Activated T-cell treated with anti-CD3 and anti-CD28 coated beads for 4 hours (primary cell): Measurements from ENCODE around the gene SGCD.

Source experiments
- DNase-seq: peaks from one replicate; pipeline ENCODE4 v3.0.0-alpha.2; 2020

Gene SGCD

GRCh38 chr5:156706631-156707030 lies 379.7 kb downstream of the SGCD start:
- no peak for DNase-seq

- DNase-seq: no peak
Observed at GRCh38 chr5:156707750-156708149, 380.8 kb downstream of the SGCD start.

- DNase-seq: no peak
Observed at GRCh38 chr5:156715287-156715686, 388.3 kb downstream of the SGCD start.

DNA sequence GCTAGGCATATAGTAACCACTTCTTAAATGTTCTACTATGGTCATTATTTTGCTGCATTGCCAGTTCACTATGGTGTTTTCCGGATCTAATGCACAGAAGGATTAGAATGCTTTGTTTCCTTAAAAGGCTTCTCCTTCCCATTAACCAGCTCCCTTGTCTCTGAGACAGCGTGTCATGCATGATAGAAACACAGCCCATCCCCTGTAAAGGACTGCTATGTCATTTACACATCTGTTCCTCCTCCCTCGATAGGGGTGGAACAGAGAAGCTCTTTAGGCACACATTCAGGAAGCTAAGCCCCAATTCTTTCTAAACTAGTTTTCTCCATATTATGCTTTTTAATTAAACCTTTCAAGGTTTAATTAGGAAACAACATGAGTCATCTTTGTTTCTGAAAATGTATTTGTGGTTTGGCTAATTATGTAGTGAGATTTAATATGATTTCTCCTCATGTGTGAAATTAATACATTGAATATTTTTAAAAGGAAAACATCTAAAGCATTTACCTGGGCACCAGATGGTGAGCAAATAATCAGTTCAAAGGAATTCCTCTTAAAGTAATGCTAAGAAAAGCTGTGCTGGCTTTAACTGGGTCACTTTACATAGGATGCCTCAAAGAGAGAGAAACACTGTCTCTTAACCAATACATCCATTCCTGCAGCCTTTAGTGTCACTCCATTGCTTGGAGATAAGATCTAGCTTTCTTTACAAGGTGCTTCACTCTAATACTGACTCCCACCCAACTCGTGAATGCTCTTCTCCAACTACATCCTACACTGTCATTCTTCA lies 389.8 kb downstream of the SGCD start:
- no peak for DNase-seq

- no peak for DNase-seq
Observed at GRCh38 chr5:156718985-156719384, 392.0 kb downstream of the SGCD start.

DNA sequence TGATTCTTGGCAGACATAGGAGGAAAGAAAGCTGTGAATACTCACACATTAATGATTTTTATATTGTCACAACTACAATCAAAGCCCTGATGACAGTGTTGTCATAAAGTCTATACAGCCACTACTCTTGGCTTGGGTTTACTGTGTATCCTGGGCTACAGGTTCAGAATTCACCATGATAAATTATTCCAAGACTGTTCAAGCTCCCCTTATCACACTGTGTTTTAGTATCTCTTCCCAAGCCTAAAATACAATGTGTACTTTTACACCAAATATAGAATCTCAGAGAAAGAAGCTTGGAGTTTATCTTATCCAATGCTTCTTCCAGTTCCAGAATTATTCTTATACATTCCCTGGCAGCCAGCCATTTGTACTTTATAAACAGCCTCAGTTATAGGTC lies 395.4 kb downstream of the SGCD start:
- DNase-seq: no peak

DNA sequence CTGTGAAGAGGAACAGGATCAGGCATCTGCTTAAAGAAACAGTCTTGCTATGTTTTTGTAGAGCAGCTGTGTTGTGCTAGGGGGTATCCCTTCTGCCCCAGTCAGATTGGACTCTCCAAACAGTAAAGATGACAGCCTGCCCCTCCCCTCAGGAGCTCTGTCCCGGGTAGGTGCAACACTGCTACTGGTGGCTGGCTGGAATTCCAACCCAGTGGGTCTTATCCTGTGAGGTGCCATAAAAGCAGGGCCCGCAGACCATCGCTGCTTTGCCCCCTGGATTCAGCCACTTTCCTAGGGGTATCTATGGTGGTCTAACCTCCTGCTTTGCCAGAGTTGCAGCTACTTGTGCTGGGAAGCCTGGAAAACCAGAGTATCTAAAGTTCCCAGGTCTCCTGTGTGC lies 408.5 kb downstream of the SGCD start:
- DNase-seq: no peak

DNA sequence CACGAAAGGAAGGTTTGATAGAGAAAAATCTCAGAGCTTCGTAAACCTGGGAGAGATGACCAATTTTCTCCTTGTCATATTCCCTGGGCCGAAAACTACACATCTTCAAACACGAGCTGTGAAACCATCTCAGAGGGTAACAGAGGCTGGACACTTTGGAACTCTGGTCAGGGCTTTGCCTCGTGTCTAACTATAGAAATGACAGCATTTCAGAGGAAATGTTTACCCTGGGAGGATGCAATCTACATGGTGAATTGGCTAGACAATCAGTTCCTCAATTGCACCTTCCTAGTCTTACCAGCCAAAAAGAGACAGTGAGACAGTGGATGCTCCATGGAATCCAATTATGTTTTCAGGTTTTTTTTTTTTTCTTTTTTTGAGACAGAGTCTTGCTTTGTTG lies 414.6 kb downstream of the SGCD start:
- DNase-seq: no peak

DNA sequence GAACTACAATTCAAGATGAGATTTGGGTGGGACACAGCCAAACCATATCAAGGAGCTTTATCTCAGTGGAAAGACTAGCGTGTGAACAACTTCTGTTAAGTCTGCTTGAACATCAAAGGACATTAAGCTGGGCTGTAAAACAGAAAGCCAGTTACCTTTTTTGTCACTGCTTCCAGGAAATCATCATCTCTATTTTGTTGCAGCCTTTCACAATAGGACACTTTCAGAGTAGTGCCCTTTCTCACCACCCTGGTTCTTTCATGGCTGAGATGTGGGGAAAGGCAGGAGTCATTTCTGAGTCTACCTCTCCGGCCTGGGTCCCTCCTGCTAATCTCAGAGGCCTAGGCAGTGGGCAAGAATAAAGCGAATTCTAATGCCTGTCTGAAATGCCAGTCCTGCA lies 426.9 kb downstream of the SGCD start:
- no peak for DNase-seq

- no peak for DNase-seq
Observed at GRCh38 chr5:156755421-156756087, 428.6 kb downstream of the SGCD start.

GRCh38 chr5:156758011-156758791 lies 431.2 kb downstream of the SGCD start:
- no peak for DNase-seq

DNA sequence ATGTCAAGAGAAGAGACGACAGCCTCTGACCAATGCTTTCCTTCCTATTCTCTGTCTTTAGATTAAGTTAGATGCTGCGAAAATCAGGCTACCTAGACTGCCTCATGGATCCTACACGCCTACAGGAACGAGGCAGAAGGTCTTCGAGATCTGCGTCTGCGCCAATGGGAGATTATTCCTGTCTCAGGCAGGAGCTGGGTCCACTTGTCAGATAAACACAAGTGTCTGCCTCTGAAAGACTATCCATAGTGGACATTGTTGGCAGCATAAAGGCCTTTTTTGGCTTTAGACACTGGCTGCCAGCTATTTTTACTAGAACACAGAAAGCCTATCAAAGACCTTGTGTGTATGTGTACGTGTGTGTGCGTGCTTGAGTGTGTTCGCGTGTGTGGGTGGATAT lies 432.2 kb downstream of the SGCD start:
- DNase-seq: no peak

- no peak for DNase-seq
Observed at GRCh38 chr5:156762771-156763170, 435.8 kb downstream of the SGCD start.

- no peak for DNase-seq
Observed at GRCh38 chr5:156764176-156764971, 437.4 kb downstream of the SGCD start.

DNA sequence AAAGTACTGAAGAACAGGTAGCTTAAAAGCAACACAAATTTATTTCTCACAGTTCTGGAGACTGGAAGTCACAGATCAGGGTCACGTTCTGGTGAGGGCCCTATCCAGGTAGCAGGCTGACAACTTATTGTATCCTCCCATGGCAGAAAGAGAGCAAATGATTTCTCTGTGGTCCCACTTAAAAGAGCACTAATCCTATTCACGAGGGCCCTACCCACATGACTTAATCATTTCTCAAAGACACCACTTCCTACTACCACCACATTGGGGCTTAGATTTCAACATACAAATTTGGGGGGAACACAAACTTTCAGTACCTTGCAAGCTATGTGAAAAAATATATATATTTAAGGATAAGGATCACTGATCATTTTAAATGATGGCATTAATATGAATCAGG lies 447.3 kb downstream of the SGCD start:
- DNase-seq: no peak

- DNase-seq: no peak
Observed at GRCh38 chr5:156778139-156778706, 451.3 kb downstream of the SGCD start.

GRCh38 chr5:156778752-156779151 lies 451.8 kb downstream of the SGCD start:
- DNase-seq: no peak

DNA sequence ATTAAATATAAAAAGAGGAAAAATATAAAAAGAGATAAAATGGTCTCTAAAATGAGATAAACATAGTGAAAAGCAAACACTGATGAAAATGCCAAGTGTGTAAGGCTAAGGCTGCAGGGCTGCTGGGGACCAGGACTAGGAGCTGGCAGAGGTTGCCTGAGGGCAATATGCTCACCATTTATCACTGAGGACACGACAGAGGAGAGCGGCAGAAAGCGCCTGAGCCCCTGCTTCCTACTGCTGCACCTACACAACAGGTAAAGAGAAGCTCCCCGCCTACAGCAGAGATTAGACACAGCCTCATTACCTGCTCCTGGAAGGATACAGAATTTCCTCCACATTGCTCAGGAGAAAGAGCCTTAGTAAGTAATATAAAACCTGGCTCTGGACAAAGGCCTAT lies 452.5 kb downstream of the SGCD start:
- no peak for DNase-seq

DNA sequence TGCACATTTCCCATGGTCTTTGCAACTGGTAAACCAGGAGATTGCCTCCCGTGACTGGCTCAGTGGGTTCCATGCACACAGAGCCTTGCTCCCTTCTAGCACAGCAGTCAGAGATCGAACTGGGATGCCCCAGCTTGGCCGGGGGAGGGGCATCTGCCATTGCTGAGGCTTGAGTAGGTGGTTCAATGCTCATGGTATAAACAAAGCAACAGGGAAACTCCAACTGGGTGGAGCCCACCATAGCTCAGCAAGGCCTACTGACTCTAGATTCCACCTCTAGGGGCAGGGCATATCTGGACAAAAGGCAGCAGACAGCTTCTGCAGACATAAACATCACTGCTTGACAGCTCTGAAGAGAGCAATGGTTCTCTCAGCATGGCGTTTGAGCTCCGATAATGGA lies 456.1 kb downstream of the SGCD start:
- no peak for DNase-seq

DNA sequence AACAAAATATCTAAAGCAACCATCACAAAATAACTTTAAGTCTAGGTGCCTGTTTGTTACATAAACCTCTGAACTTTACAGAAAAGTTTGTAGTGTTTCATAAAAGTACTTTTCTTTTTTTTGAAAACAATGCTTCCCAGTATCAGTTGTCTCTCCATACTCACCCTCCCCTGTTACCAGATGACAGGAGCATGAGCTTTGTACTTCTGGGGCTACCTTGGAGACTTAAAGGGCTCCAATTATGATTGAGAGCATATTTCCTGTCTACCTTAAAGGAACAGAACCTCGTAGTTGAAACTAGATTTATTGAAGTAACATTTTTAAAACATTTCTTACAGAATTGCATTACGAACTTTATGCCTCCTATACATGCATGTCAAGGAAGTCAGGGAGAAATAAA lies 467.7 kb downstream of the SGCD start:
- DNase-seq: no peak

DNA sequence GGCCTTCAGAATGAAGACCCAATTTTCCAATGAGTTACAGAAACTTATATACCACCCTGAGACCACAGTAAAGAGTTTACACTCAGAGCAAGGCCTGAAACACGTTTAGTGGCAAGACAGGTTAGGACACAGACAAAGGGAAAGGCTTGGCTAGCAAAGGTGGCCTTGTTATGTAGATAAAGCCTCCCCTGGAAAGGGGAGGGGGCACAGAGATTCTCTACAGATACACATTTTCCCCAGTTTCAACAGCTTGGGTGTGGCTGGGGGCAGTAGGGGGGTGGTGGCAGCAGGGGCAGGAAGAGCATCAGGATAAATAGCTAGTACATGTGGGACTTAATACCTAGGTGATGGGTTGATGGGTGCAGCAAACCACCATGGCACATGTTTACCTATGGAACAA lies 471.2 kb downstream of the SGCD start:
- no peak for DNase-seq

- no peak for DNase-seq
Observed at GRCh38 chr5:156799171-156799570, 472.2 kb downstream of the SGCD start.

GRCh38 chr5:156800929-156801328 lies 474.0 kb downstream of the SGCD start:
- DNase-seq: no peak
